ENCODE results near the gene ZHX3.

ZHX3 gene

GRCh38 chr20:41304424-41305079 is 13.0 kb downstream of the ZHX3 start:
- FAIRE-seq: no peak
- DNase-seq (ENCODE audit: insufficient read length, low spot score): no peak

GRCh38 chr20:41304002-41304401 is 13.5 kb downstream of the ZHX3 start:
- FAIRE-seq (no peak), DNase-seq (ENCODE audit: insufficient read length, low spot score) (no peak)

GRCh38 chr20:41300886-41301285 is 16.6 kb downstream of the ZHX3 start:
- FAIRE-seq: no peak
- no peak for DNase-seq (ENCODE audit: insufficient read length, low spot score)

GRCh38 chr20:41300383-41300782 is 17.1 kb downstream of the ZHX3 start:
- FAIRE-seq (no peak), DNase-seq (ENCODE audit: insufficient read length, low spot score) (no peak)

GRCh38 chr20:41299899-41300298 is 17.6 kb downstream of the ZHX3 start:
- DNase-seq (ENCODE audit: insufficient read length, low spot score): no peak
- FAIRE-seq: no peak

GRCh38 chr20:41293269-41294037 is 24.1 kb downstream of the ZHX3 start:
- FAIRE-seq (no peak), DNase-seq (ENCODE audit: insufficient read length, low spot score) (no peak)

GRCh38 chr20:41290804-41291389 is 26.6 kb downstream of the ZHX3 start:
- FAIRE-seq (no peak), DNase-seq (ENCODE audit: insufficient read length, low spot score) (no peak)

- FAIRE-seq (no peak), DNase-seq (ENCODE audit: insufficient read length, low spot score) (no peak)
Observed at GRCh38 chr20:41287327-41287726, 30.2 kb downstream of the ZHX3 start.

GRCh38 chr20:41286240-41286851 is 31.2 kb downstream of the ZHX3 start:
- FAIRE-seq: no peak
- DNase-seq (ENCODE audit: insufficient read length, low spot score): no peak

GRCh38 chr20:41279546-41280225 is 37.8 kb downstream of the ZHX3 start:
- no peak for FAIRE-seq

GRCh38 chr20:41278936-41279335 is 38.6 kb downstream of the ZHX3 start:
- no peak for FAIRE-seq

More at GRCh38 chr20:41279546-41280225, 37.8 kb downstream of the ZHX3 start:
- DNase-seq (ENCODE audit: insufficient read length, low spot score): peak; percentile 10

GRCh38 chr20:41277049-41277448 is 40.5 kb downstream of the ZHX3 start:
- DNase-seq (ENCODE audit: insufficient read length, low spot score) (no peak), FAIRE-seq (no peak)

More at GRCh38 chr20:41278936-41279335, 38.6 kb downstream of the ZHX3 start:
- no peak for DNase-seq (ENCODE audit: insufficient read length, low spot score)

GRCh38 chr20:41276317-41276751 is 41.2 kb downstream of the ZHX3 start:
- FAIRE-seq (no peak), DNase-seq (ENCODE audit: insufficient read length, low spot score) (no peak)

- no peak for FAIRE-seq
- no peak for DNase-seq (ENCODE audit: insufficient read length, low spot score)
Observed at GRCh38 chr20:41275301-41275731, 42.2 kb downstream of the ZHX3 start.

- no peak for FAIRE-seq
- DNase-seq (ENCODE audit: insufficient read length, low spot score): no peak
Observed at GRCh38 chr20:41274152-41274551, 43.4 kb downstream of the ZHX3 start.

GRCh38 chr20:41273445-41273844 is 44.1 kb downstream of the ZHX3 start:
- DNase-seq (ENCODE audit: insufficient read length, low spot score) (no peak), FAIRE-seq (no peak)

GRCh38 chr20:41272339-41272738 is 45.2 kb downstream of the ZHX3 start:
- FAIRE-seq (peak; percentile 52), DNase-seq (ENCODE audit: insufficient read length, low spot score) (no peak)

- FAIRE-seq (no peak), DNase-seq (ENCODE audit: insufficient read length, low spot score) (no peak)
Observed at GRCh38 chr20:41268917-41269652, 48.4 kb downstream of the ZHX3 start.

GRCh38 chr20:41268402-41268801 is 49.1 kb downstream of the ZHX3 start:
- DNase-seq (ENCODE audit: insufficient read length, low spot score): no peak
- FAIRE-seq: no peak

- no peak for DNase-seq (ENCODE audit: insufficient read length, low spot score)
- no peak for FAIRE-seq
Observed at GRCh38 chr20:41265938-41266337, 51.6 kb downstream of the ZHX3 start.
